ENCODE results near the gene SHC4.

The SHC4 gene

DNA sequence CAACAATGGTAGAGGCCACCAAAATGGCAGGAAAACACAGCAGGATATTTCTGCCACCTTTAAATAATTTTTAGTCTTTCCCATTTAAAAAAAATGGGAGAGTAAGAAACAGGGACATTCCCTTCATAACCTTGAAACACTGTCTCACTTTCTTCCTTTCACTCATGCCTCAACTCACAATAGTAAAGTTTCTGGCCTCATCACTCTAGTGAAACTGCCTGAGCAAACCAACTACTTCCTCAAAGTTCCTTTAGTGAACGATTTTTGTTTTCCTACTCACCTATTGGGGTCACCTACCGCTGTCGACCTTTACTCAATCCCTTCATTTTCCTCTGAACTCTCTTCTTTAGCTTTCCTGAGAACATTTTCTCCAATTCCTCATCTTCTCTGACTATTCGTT is 33.0 kb downstream of the SHC4 start:
- Mint-ChIP-seq H3K4me3 (no peak overlapping the region), H3K9me3 (no peaks in the 10 kb centered on the region), H3K27me3 (ENCODE audit: low read depth) (no peaks in the 10 kb centered on the region), H3K4me1 (no peaks in the 10 kb centered on the region), H3K27ac (no peak overlapping the region), H3K36me3 (ENCODE audit: low read depth) (no peaks in the 10 kb centered on the region)
- TF ChIP-seq, protein P1, sequence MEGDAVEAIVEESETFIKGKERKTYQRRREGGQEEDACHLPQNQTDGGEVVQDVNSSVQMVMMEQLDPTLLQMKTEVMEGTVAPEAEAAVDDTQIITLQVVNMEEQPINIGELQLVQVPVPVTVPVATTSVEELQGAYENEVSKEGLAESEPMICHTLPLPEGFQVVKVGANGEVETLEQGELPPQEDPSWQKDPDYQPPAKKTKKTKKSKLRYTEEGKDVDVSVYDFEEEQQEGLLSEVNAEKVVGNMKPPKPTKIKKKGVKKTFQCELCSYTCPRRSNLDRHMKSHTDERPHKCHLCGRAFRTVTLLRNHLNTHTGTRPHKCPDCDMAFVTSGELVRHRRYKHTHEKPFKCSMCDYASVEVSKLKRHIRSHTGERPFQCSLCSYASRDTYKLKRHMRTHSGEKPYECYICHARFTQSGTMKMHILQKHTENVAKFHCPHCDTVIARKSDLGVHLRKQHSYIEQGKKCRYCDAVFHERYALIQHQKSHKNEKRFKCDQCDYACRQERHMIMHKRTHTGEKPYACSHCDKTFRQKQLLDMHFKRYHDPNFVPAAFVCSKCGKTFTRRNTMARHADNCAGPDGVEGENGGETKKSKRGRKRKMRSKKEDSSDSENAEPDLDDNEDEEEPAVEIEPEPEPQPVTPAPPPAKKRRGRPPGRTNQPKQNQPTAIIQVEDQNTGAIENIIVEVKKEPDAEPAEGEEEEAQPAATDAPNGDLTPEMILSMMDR (IDR thresholded peaks at IDR 0.05; ENCODE audit: unreplicated experiment in 3 of 3) = no peak

DNA sequence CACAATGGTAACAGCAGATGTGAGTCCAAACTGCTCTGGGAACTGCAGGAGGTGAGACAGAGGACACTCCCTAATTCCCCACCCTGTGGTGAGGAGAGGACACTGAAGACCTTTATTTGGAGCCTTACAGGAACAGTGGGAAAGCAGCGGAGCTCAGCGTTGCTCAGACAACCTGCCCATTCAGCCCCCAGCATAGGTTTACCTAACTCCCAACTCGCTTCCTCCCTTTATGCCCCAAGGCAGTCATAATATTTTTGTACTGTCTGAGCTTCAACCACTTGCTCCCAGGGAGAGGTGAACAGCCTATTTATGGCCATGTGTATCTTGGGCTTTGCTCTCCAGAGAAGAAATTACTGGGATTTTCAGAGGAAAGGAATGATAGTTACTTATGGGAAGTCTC is 34.1 kb downstream of the SHC4 start:
- no peaks in the 10 kb centered on the region for H3K4me1 Mint-ChIP-seq
- H3K9me3 Mint-ChIP-seq = no peaks in the 10 kb centered on the region
- TF ChIP-seq, protein P1 (IDR thresholded peaks at IDR 0.05; ENCODE audit: unreplicated experiment in 3 of 3) = no peak
- no peaks in the 10 kb centered on the region for H3K27me3 Mint-ChIP-seq (ENCODE audit: low read depth)
- no peak overlapping the region for H3K4me3 Mint-ChIP-seq
- no peak overlapping the region for H3K27ac Mint-ChIP-seq
- H3K36me3 Mint-ChIP-seq (ENCODE audit: low read depth) = no peaks in the 10 kb centered on the region

DNA sequence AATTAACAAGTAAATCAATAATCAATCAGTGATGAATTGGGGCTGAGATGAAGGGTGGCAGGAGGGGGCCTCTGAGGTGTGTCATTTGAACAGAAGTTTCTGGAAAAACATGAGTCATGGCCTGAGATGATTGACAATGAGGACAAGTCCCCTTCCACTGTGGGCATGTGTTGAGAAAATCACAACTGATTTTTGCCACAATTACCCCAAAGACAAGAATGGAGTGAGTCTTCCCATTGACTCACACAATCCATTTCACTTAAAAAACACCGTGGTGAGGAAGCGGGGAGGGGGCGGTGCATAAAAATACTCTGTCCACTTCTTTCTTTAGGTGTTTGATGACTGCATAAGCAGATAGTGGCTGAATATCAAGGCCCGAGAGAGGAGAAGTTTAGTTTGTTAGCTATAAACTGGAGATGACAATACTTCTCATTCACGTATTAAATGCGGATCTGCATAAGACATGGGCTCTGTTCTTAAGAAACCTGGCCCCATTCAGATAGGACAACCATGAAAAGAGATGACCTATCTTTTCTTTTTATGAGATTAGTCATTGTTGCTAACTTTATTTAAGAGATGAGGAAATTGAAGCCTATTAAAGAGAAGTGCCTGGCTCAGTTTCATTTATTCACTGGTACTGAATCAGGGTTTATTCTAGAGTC is 34.7 kb downstream of the SHC4 start:
- no peak overlapping the region for H3K27ac Mint-ChIP-seq
- no peaks in the 10 kb centered on the region for H3K36me3 Mint-ChIP-seq (ENCODE audit: low read depth)
- no peaks in the 10 kb centered on the region for H3K9me3 Mint-ChIP-seq
- no peaks in the 10 kb centered on the region for H3K4me1 Mint-ChIP-seq
- no peak overlapping the region for H3K4me3 Mint-ChIP-seq
- no peaks in the 10 kb centered on the region for H3K27me3 Mint-ChIP-seq (ENCODE audit: low read depth)
- TF ChIP-seq, protein P1 (IDR thresholded peaks at IDR 0.05; ENCODE audit: unreplicated experiment in 3 of 3) = no peak

DNA sequence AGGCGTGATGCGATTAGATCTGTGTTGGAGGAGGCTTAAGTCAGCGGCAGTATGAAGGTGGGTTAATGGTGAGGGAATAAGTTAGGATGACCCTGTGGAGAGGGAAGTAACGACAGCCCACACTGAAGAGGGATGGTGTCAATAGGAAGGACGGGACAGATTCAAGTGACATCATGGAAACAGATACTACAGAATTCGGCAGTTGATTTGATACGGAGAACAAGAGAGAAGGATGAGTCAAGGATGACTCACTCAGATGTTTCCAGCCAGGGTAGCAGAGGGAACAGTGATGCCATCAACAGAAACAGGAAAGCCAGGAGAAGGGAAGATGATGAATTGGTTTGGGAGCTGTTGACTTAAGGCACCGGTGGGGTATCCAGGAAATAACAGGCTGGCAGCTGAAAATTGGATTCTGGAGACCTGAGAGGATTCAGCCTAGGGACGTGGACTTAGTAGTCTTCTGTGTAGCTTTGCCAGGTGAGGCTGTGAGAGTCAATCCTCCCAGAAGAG is 38.0 kb downstream of the SHC4 start:
- Mint-ChIP-seq H3K27me3 (ENCODE audit: low read depth) (no peaks in the 10 kb centered on the region), H3K36me3 (ENCODE audit: low read depth) (no peaks in the 10 kb centered on the region), H3K27ac (no peak overlapping the region)

DNA sequence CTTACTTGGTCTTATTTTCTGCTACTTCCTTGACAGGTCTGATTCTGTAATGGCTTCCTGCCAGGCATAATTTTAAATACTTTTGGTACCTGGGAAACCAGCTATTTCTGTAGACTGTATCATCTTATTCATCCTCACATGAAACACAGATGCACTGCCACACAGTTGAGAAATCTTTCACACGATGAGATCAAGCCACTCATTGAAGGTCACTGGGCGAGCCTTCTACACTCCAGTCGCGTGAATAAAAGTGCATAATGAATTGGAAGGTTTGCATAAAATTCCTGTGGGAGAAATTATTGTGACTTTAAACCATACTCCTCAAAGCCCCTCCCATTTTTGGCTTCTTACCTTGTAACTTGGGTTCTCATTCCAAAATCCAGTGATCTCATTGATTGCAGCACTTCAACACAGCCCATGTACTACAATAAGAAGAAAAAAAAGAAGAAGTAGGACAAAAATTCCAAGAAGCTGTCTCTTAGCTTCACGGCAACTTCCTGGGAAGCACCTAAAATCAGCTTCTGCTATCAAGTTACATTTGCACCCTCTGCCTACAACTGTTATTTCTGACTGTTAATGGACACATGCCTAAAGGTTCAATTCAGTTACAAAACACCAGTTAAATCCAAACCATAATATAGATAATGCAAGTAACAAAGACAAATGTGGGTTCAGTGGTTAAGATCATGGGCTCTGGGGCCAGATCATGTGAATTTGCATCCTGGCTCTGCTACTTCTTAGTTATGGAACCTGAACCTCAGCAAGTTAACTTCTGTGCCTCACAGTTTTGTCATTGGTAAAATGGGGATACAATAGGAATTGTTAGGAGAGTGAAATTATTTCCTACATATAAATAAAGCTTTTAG is 39.0 kb downstream of the SHC4 start:
- Mint-ChIP-seq H3K27me3 (ENCODE audit: low read depth) (no peaks in the 10 kb centered on the region), H3K27ac (no peak overlapping the region), H3K36me3 (ENCODE audit: low read depth) (no peaks in the 10 kb centered on the region), H3K4me1 (no peaks in the 10 kb centered on the region), H3K9me3 (no peaks in the 10 kb centered on the region), H3K4me3 (no peak overlapping the region)
- TF ChIP-seq, protein P1 (IDR thresholded peaks at IDR 0.05; ENCODE audit: unreplicated experiment in 3 of 3) = no peak

More for the DNA sequence above, 38.0 kb downstream of the SHC4 start:
- H3K4me3 Mint-ChIP-seq = no peak overlapping the region
- H3K4me1 Mint-ChIP-seq = no peaks in the 10 kb centered on the region
- H3K9me3 Mint-ChIP-seq = no peaks in the 10 kb centered on the region
- TF ChIP-seq, protein P1 (IDR thresholded peaks at IDR 0.05; ENCODE audit: unreplicated experiment in 3 of 3) = no peak

All from nephron (organoid).